T47D (cell line): ENCODE data around the gene MRGPRX2.

ENCODE experiments used
- DNase-seq, 2 experiments: peaks; one replicate each; pipeline versions ENCODE4 v3.0.0 to v3.0.0-alpha.2; 2011 to 2012; ENCODE audit warnings: low read depth in 1 of 2, low spot score in 1 of 2
- JUND ChIP-seq: IDR thresholded peaks from 2 replicates; pipeline ENCODE4 v1.6.1; 2012; ENCODE audit warnings: low read depth
- in situ Hi-C: cut with HindIII; loops from 2 replicates; pipeline ENCODE4 v1.10.0; 2016; ENCODE audit warnings: low sequenced_read_pairs, low pct_unique_long_range_greater_than_20kb

MRGPRX2 gene

GRCh38 chr11:19018901-19019300, 41.6 kb downstream of the MRGPRX2 start:
- TF ChIP-seq JUND = no peak

GRCh38 chr11:19013181-19013857, 47.2 kb downstream of the MRGPRX2 start:
- in situ Hi-C loops = no loop called here
- DNase-seq = no peak

More at GRCh38 chr11:19018901-19019300, 41.6 kb downstream of the MRGPRX2 start:
- in situ Hi-C loops = no loop called here
- DNase-seq = peak; percentile 7 to 48

GRCh38 chr11:19012636-19013035, 47.9 kb downstream of the MRGPRX2 start:
- TF ChIP-seq JUND = no peak
- DNase-seq = no peak

More at GRCh38 chr11:19013181-19013857, 47.2 kb downstream of the MRGPRX2 start:
- TF ChIP-seq JUND = no peak

More at GRCh38 chr11:19012636-19013035, 47.9 kb downstream of the MRGPRX2 start:
- in situ Hi-C loops = no loop called here
